IPS-NIHi11 (cell line): ENCODE measurements around the gene MSH3.

ENCODE experiments used
- DNase-seq: peaks from one replicate; pipeline ENCODE4 v3.0.0; 2012; ENCODE audit warnings: mixed read lengths, low spot score

MSH3 gene

DNA sequence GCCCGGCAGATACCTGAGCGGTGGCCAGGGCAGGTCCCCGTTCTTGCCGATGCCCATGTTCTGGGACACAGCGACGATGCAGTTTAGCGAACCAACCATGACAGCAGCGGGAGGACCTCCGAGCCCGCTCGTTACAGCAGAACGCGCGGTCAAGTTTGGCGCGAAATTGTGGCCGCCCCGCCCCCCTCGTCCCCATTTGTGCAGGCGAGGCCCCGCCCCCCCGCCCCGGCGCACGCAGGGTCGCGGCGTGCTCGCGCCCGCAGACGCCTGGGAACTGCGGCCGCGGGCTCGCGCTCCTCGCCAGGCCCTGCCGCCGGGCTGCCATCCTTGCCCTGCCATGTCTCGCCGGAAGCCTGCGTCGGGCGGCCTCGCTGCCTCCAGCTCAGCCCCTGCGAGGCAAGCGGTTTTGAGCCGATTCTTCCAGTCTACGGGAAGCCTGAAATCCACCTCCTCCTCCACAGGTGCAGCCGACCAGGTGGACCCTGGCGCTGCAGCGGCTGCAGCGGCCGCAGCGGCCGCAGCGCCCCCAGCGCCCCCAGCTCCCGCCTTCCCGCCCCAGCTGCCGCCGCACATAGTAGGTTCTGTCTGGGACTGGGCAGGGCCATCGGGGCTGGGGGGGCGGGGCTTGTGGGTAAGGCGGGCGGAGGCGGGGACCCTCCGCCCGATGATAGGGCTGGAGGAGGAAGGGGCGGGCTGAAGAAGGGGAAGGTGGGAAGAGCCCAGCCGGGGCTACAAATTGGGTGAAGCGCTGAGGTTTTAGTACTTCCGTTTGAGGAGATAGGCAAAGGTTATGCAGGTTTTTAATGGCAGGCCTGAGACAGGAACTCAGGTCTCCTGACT is at the start of gene MSH3, which contains the start of gene DHFR:
MSH3 (plus strand) TSS at position 262 of the 840 bp plus-strand sequence; CDS start at position 338, 76 bp downstream.
DHFR (minus strand) TSS at position 593 of the 840 bp plus-strand sequence; CDS start at position 99, 494 bp downstream.
- DNase-seq: peak; percentile 95

- DNase-seq: no peak
Observed at GRCh38 chr5:80607343-80607742, 47.1 kb upstream of the MSH3 start.

GRCh38 chr5:80607832-80608231 is 46.6 kb upstream of the MSH3 start:
- DNase-seq: no peak

DNA sequence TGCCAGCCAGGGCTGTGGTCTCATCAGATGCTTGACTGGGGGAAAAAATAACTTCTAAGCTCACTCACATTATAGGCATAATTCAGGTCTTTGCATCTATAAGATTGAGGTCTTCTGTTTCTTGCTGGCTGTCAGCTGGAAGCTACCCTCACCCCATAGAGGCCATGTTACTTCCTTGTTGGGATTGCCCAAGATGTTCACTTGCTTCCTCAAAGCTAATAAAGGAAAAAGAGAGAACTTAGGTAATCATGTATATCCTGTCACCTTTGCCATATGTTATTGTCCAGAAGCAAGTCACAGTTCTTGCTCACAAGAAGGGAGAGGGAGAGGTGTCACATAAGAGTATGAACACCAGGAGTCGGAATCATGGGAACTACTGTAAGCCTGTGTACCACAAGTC is 45.7 kb upstream of the MSH3 start:
- no peak for DNase-seq

DNA sequence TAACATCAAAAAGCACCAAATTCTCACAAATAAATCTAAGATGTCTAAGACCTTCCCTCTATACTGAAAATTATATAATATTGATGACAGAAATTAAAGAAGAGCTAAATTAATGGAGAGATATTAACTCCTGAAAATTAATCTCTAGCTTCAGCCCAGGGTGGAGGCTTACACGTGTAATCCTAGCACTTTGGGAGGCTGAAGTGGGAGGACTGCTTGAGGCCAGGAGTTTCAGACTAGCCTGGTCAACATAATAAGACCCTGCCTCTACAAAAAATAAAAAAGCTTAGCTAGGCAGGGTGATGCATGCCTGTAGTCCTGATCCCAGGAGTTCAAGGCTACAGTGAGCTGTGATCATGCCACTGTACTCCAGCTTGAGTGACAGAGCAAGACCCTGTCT is 44.8 kb upstream of the MSH3 start:
- no peak for DNase-seq

GRCh38 chr5:80615266-80615914 is 39.1 kb upstream of the MSH3 start:
- no peak for DNase-seq

GRCh38 chr5:80618438-80618837 is 36.0 kb upstream of the MSH3 start:
- no peak for DNase-seq

DNA sequence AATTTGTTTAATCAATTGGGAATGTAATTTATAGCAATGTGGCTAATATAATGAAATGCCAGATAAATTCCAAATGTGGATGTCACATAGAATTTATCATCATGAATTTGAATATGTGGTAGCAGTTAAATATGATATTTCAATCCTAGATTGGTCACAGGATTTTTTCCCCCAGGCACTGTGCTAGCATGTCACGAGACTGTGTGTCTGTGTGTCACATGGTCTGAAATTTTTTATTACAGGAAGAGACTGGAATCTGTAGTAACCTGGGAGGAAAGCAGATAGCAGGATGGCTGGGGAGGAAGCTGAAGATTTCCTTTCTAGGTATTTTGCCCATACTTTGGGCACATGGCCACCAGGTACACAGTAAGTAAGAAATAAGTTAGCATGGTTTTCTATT is 35.4 kb upstream of the MSH3 start:
- no peak for DNase-seq

DNA sequence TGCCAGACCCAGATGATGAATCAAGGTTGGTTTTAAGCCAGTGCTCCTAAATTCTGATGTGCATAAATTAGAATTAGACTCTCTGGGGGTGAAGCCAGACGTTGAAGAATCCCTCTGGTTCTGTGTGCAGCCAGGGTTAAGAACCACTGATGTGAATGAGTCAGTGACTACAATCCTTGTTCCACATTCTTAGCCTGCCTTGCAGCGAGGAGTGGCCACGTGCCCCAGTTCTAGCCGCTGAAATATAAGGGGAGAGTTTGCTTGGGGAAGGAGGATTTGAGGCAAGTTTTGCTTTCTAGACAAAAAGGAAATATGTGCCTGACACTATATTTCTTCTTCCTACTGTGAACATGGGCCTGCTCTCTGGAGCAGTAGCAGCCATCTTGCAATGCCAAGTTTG is 34.2 kb upstream of the MSH3 start:
- no peak for DNase-seq

- DNase-seq: no peak
Observed at GRCh38 chr5:80622756-80623155, 31.7 kb upstream of the MSH3 start.

DNA sequence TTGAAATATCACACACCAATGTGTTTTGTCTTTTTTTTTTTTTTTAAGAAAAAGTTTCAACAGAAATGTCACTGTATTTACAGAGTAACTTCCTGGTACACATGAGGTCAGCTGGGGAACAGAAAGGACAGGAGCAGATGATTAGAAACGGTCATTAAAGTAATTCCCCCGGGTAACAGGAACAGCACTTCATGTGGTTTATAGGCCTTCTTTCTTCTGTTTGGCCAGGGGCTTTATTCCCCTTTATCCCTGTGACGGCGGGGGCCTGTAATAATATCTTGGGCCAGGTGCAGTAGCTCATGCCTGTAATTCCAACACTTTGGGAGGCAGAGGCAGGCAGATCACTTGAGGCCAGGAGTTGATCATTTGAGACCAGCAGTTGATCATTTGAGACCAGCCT is 30.5 kb upstream of the MSH3 start:
- DNase-seq: no peak

DNA sequence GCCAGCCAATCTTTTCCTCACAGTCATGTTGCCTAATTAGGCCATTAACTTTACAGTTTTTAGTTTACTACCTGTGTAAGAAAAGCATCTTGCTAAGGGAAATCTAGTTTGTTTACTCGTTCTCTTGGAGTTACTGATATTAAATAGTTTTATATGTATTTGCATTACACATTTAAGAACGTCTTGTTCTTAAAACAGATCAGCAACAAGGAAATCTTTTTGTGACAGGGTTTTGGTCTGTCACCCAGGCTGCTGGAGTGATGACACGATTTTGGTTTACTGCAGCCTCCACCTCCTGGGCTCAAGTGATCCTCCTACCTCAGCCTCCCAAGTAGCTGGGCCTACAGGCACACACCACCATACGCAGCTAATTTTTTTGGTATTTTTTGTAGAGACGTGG is 29.2 kb upstream of the MSH3 start:
- no peak for DNase-seq

GRCh38 chr5:80629281-80629680 is 25.2 kb upstream of the MSH3 start:
- DNase-seq: no peak

GRCh38 chr5:80631278-80632259 is 22.9 kb upstream of the MSH3 start:
- DNase-seq: no peak

DNA sequence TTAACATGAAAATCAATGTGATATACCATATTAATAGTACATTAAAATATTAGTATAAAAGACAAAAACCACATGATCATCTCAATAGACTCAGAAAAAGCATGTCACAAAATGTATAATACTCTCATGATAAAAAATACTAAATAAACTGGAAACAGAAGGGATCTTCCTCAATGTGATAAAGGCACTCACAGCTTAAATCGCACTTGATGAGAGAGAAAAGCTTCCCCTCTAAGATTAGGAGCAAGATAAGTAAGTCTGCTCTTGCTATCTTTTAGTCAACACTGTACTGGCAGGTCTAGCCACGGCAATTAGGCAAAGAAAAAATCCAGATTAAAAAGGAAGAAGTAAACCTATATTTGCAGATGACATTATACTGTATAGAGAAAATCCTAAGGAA is 21.8 kb upstream of the MSH3 start:
- no peak for DNase-seq

DNA sequence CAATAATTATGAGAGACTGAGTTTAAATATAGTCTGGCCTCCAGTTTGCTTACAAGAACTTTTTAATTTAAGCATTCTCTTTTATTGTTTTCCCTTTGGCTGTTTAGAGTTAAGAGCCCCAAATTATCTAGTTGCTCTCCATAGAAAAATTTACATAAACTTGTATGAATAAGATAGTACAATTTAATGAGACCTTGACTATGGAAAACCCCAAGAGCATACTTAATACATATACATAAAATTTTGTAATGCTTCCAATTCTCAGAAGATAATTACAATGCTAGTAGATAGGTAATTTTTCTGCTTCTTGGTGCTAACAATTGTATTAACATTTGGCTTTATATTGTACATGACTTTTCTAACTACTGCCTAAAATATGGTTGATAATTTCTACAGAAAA is 20.3 kb upstream of the MSH3 start:
- DNase-seq: no peak

- no peak for DNase-seq
Observed at GRCh38 chr5:80641353-80641752, 13.1 kb upstream of the MSH3 start.

- DNase-seq: no peak
Observed at GRCh38 chr5:80644900-80645299, 9.6 kb upstream of the MSH3 start.

GRCh38 chr5:80646926-80647325 is 7.5 kb upstream of the MSH3 start:
- no peak for DNase-seq

- DNase-seq: no peak
Observed at GRCh38 chr5:80653502-80653901, 950 bp upstream of the MSH3 start.

- peak; percentile 32 for DNase-seq
Observed at GRCh38 chr5:80654054-80654390, 430 bp upstream of the MSH3 start.

DNA sequence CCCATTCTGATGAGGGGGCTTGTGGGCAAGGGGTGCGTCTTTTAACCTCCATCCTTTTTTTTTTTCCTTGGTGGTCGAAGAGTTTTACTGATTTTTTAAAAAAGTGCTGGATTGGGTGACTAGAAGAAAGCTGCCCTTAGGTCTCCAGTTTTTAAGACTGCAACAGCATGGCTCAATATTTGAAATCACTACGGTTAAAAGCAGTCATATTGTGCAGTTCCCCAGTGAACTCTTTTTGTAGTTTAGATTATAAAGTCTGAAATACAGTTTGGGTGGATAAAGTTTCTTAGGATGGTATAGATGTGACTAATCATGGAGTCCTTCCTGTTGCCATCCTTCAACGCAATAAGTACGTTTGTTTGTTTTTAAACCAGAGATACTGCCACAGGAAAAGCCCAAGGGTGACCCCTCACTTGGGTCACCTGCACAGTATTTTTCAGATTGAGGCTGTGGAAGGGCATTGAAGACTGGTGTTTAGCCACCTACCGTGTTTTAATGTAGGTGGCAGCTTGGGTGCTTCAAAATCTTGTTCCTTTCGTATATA is 851 bp downstream of the MSH3 start:
- no peak for DNase-seq
